VCaP (cell line): ENCODE measurements around the gene TMEM119.

Experiments
- H3K27ac ChIP-seq: fragments of 450-650 bp; 2 replicates; pipeline ENCODE4 v1.5.1; 2017
- CTCF ChIP-seq: fragments of 450-650 bp; conservative IDR thresholded peaks from 2 replicates; pipeline ENCODE4 v1.5.1; 2017; ENCODE audit warnings: mild to moderate bottlenecking, moderate library complexity

TMEM119 gene

GRCh38 chr12:108616359-108616758, 18.5 kb upstream of the TMEM119 start:
- no peak overlapping the region for H3K27ac ChIP-seq
- no peak for TF ChIP-seq CTCF

- TF ChIP-seq CTCF = no peak
- H3K27ac ChIP-seq = no peak overlapping the region
These were observed 18.0 kb upstream of the TMEM119 start for GRCh38 chr12:108615918-108616317.

- H3K27ac ChIP-seq = no peak overlapping the region
- no peak for TF ChIP-seq CTCF
These were observed 16.8 kb upstream of the TMEM119 start for GRCh38 chr12:108614639-108615038.

- no peak for TF ChIP-seq CTCF
- H3K27ac ChIP-seq = no peak overlapping the region
These were observed 16.2 kb upstream of the TMEM119 start for GRCh38 chr12:108614041-108614440.

- no peak overlapping the region for H3K27ac ChIP-seq
- no peak for TF ChIP-seq CTCF
These were observed 15.7 kb upstream of the TMEM119 start for GRCh38 chr12:108613548-108613947.

- no peak for TF ChIP-seq CTCF
- no peak overlapping the region for H3K27ac ChIP-seq
These were observed 15.0 kb upstream of the TMEM119 start for GRCh38 chr12:108612788-108613282.

- no peak; the same call in 1 of the 2 replicates for TF ChIP-seq CTCF
- H3K27ac ChIP-seq = no peak overlapping the region
These were observed 14.1 kb upstream of the TMEM119 start for GRCh38 chr12:108611884-108612415.
